Right ventricle myocardium superior (tissue), 1 donor: ENCODE data around the gene PDLIM3. TPM values are rescaled to one million over a fixed set of nuclear protein-coding genes. Genes with fewer than 3 reads are reported as not detected.

Source experiments
- ATAC-seq: fragments of 200-7000 bp; cut with Tn5 transposase; one replicate; pipeline ENCODE4 v1.9.1; 2020; ENCODE audit warnings: mild to moderate bottlenecking; ENCODE audit not compliant: poor library complexity
- DNase-seq: peaks from one replicate; pipeline ENCODE4 v3.0.0-alpha.2; 2020
- intact Hi-C: fragments of 100-400 bp; cut with DNase I; formaldehyde crosslinking; loops from one replicate; pipeline ENCODE4 v1.11.2; 2022
- total RNA-seq: library from RNA; stranded (reverse); fragmentation: NEBNext Ultra II Directional; extraction: Animal tissue kit (Norgen Biotek cat#: 25700); gene quantifications from one replicate; pipeline ENCODE4 v1.2.1, GENCODE V29; 2021
- donor health status: DM: no; HTN: yes; CAD: no; lungs with severe emphysema.

PDLIM3 gene
- total RNA-seq, 1 donor from 2014 or later = 208 TPM

- DNase-seq (no peak), ATAC-seq (no peak)
- intact Hi-C loops = no loop called here
These were observed 34.7 kb downstream of the PDLIM3 start for GRCh38 chr4:185500576-185500975.

DNA sequence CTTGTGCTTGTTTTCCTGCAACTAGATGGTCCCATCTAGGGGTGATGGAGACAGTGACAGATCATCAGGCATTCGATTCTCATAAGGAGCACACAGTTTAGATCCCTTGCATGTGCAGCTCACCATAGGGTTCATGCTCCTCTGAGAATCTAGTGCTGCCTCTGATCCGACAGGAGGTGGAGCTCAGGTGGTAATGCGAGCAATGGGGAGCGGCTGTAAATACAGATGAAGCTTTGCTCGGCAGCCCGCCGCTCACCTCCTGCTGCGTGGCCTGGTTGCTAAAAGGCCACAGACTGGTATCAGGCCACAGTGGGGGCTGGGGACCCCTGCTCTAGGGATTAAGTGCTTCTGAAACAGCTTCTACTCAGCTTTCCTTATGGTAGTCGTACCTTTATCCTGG lies 35.3 kb downstream of the PDLIM3 start:
- DNase-seq (no peak), ATAC-seq (no peak)
- intact Hi-C loops = no loop called here

- intact Hi-C loops = no loop called here
- DNase-seq (no peak), ATAC-seq (no peak)
These were observed 46.7 kb downstream of the PDLIM3 start for GRCh38 chr4:185488650-185489049.

DNA sequence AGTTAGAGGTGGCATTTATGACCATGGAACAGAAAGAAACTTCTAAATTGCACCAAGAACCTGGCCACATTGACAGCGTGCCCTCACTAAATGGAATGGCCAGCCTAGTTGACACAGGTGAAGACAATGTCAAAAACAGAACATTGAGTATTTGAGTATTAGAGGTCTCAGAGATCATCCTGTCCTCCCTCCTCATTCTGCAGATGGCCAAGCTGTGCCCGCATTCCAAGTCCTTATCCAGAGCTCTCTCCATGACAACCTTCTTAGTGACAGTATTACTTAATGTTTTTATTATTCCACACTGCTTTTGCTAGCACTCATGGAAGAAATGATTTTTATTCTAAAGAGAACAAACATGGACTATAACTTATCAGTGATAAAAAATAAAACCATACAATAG lies 53.9 kb downstream of the PDLIM3 start:
- intact Hi-C loops = no loop called here
- ATAC-seq (peak; percentile 36), DNase-seq (no peak)

DNA sequence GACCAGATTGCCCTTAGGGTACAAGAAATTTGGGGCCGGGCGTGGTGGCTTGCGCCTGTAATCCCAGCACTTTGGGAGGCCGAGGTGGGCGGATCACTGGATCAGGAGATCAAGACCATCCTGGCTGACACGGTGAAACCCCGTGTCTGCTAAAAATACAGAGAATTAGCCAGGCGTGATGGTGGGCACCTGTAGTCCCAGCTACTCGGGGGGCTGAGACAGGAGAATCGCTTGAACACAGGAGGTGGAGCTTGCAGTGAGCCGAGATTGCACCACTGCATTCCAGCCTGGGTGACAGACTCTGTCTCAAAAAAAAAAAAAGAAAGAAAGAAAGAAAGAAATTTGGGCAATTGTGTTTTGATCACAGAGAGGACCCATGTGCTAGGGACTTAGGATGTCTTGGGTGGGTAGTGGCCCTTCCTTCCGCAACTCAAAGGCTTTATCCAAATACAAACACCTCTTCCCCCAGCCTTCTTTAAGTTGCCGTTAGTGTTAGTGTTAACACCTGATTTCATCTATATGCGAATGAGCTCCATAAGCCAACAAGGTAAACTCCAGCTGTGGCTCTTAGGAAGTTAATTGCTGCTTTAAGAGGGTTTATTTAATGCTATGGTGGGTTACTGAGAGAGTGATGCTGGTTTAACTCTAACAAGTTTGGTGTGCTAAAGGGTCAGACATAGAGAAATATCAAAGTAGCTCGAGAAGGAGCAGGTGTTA lies 55.1 kb downstream of the PDLIM3 start:
- ATAC-seq (peak; percentile 8), DNase-seq (no peak)
- intact Hi-C loops = no loop called here

GRCh38 chr4:185479507-185479971 lies 55.8 kb downstream of the PDLIM3 start:
- intact Hi-C loops = no loop called here
- ATAC-seq = peak; percentile 55
- DNase-seq = no peak

DNA sequence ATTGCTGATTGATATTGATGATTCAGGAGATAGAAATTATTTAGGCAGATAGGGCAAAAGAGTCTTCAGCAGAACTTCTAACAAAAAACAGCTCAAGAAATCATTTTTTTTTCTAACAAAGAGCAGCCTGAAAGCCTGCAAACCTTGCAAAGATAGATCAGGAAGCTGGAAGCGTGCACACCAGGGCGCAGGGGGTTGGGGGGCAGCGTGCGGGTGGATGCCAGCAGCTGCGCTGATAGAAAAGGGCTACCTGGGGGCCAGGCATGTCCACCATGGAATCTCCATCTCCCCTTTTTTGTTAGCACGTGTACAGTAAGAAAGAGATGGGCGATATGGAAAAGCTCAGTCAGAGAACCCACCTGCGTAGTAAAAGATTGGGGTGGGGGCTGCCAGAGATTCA lies 62.1 kb downstream of the PDLIM3 start:
- ATAC-seq = no peak
- intact Hi-C loops = loop anchor here (5.0 kb wide), 1 partner anchor 124 kb away; no protein-coding TSS in a partner anchor

DNA sequence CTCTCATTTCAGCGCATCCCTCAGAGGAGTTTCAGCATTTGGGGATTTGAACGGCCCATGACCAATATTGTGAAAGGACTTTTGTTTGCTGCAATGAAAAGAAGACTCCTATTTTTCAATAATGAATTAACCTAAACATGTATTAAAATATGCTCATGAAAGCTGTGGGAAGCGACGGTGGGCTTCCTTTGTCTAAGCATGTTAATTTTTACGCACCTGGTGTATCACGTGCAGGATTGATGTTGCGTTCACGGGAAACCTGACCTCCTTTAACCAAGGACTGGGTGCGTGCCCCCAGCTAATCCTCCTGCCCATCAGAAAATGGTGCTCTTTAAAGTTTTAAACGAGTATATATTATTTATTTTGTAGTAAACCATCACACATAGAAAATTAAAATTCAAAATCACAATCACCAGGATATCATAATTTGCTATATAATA lies 63.2 kb downstream of the PDLIM3 start:
- no peak for DNase-seq
- intact Hi-C loops = loop anchor here (5.0 kb wide), 1 partner anchor 125 kb away; no protein-coding TSS in a partner anchor
- ATAC-seq = no peak

More for the DNA sequence above, 62.1 kb downstream of the PDLIM3 start:
- no peak for DNase-seq

DNA sequence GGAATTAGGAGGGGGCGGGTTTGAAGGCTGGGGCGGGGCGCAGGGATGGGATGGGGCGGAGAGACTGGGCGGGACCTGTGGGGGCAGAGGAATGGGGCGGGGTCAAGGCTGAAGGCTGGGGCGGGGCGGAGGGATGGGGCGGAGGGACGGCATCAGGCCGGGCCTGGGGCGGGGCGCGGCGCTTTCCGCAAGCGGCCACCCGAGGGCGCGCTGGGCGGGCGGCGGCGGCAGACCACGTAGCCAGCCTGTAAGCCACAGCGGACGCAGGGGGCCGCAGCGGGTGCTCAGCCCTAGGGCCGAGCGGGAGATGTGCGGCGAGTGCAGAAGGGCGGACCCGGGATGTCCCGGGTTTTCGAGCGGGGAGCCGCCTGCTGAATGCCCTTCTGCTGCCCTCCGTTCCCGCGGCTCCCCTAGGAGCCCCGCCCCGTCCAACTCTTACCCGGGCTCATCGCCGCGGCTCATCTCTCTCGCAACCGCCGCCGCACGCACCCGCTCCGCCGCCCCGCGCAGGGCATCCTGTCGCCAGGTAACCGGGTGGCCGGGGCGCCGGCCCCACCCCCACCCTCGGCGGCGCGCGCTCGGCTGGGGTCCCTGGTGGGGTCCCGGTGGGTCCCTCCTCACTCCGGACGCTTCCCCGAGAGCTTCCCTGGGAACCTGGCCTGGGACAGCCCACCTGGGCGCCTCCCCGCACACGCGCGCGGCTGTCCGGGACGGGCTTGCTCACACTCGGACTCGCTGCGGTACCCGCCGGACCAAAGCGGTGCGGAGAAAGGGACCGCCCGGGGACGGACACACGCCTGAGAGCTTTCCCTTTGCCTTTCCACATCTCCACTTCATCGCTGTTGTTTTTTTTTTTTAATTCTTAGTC lies 63.8 kb downstream of the PDLIM3 start, which contains the start of gene CCDC110:
Gene CCDC110 (minus strand): TSS at position 499 of the 868 bp plus-strand sequence. CDS start 50 bp downstream, at position 449.
- intact Hi-C loops = loop anchor here (2.0 to 5.0 kb wide), 2 partner anchors 47 to 126 kb away; partner anchors contain the start of gene UFSP2
- ATAC-seq (peak; percentile 97), DNase-seq (peak; percentile 94)

- intact Hi-C loops = loop anchor here (2.0 to 5.0 kb wide), 2 partner anchors 46 to 127 kb away; partner anchors contain the start of gene UFSP2
These were observed 64.7 kb downstream of the PDLIM3 start for GRCh38 chr4:185470501-185471195.

DNA sequence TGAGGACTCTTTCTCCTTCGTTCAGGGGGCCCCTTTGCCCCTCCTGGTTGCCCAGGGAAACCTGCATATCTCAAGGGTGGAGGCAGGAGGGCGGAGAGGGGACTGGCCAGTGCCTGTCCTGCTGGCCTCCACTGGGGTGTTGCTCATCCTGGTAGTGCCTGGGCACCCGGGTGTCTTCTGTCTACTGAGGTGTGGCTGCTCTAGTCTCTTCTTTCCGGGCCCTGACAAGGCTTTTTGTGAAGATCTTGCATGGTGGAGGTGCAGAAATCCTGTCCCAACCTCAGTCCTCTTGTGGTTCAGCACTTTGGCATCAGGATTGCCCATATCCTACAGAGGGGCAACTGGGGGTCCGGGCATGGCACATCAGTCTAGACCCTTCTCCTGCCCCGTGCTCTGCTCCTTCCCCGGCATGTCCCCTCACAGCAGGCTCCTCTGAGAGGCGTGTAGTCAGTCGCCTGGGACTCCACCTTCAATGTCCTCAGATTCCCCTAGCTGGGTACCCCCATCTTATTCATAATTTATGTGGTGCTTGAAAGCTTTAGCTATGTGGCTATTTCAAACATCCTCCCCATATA lies 65.6 kb downstream of the PDLIM3 start:
- ATAC-seq (no peak), DNase-seq (no peak)
- intact Hi-C loops = loop anchor here (2.0 to 10.0 kb wide), 3 partner anchors 45 to 565 kb away; partner anchors contain the start of gene UFSP2

More at GRCh38 chr4:185470501-185471195, 64.7 kb downstream of the PDLIM3 start:
- ATAC-seq (peak; percentile 68), DNase-seq (peak; percentile 82)

DNA sequence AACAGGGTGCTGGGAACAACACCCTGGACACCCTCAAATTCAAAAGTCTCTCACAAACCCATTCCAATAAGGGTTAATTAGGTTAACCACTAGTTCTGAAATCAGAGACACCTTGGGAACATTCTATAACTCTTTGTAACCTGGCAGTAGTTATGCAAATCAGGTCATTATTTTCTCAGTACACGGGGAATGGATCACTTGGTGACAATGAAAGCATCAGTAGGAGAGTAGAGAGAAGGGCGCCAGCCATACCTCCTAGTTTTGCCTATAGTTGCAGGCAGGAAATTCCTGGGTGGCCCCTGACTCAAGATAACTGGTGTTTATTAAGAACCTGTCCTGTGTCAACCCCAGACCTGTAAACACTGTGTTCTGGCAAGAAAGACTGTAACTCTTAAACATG lies 66.3 kb downstream of the PDLIM3 start:
- DNase-seq = no peak
- ATAC-seq = no peak
- intact Hi-C loops = loop anchor here (10.0 kb wide), 1 partner anchor 566 kb away; no protein-coding TSS in a partner anchor

DNA sequence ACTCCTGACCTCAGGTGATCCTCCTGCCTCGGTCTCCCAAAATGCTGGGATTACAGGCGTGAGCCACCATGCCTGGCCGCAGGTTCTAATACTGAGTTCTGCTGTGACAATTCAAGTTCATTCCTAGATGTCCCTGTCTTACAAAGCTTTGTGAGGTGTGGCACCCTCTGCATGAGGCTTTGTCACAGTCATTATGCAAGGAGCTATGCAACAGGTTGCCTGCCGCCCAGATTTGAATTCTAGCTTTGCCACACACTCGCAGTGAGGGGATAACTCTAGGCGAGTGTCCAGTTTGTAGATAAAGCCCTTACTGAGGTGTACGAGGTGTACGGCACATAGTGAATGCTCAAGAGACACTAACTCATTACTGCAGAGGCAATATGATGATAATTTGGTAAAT lies 67.3 kb downstream of the PDLIM3 start:
- DNase-seq (no peak), ATAC-seq (no peak)
- intact Hi-C loops = loop anchor here (10.0 kb wide), 1 partner anchor 567 kb away; no protein-coding TSS in a partner anchor

DNA sequence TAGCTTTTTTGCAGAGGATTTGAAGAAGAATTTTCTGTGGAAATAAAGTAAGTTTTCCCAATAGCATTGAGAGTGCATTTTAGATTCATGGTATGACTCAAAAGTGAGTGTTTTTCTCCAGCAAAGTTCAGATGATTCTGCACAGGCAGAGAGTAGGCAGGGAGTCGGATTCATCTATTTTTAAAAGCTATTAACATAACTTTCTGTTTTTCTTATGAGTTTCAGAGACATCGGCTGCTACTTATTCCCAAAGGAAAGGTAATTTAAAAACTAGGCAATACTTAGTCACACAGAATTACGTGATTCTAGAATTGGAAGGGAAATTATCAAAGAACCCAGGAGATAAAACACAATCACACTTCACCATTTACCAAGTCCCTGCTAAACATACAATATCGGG lies 68.2 kb downstream of the PDLIM3 start:
- no peak for ATAC-seq
- intact Hi-C loops = loop anchor here (10.0 kb wide), 1 partner anchor 568 kb away; no protein-coding TSS in a partner anchor
- DNase-seq = no peak

DNA sequence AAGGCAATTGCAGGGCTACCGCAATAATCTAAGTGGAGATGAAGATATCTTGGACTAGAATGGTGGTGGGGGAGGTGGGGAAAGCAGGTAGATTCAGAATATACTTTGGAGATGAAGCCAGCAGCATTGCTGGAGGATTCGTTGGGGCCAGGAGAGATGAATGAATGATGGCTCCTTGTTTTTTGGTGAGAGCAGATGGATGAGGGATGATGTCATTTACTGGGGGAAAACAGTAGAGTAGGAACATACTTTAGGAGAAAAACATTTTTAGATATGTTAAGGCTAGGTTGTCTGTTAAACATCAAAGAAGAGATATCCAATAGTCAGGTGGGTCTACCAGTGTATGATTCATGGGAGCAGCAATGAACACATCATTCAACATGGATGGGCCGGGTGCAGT lies 69.6 kb downstream of the PDLIM3 start:
- intact Hi-C loops = loop anchor here (10.0 kb wide), 1 partner anchor 569 kb away; no protein-coding TSS in a partner anchor
- DNase-seq = no peak
- ATAC-seq = no peak

GRCh38 chr4:185464887-185465286 lies 70.4 kb downstream of the PDLIM3 start:
- ATAC-seq (no peak), DNase-seq (no peak)
- intact Hi-C loops = loop anchor here (10.0 kb wide), 1 partner anchor 570 kb away; no protein-coding TSS in a partner anchor

GRCh38 chr4:185464183-185464582 lies 71.1 kb downstream of the PDLIM3 start:
- intact Hi-C loops = loop anchor here (10.0 kb wide), 1 partner anchor 571 kb away; no protein-coding TSS in a partner anchor
- no peak for DNase-seq
- no peak for ATAC-seq

GRCh38 chr4:185463541-185463940 lies 71.8 kb downstream of the PDLIM3 start:
- DNase-seq (no peak), ATAC-seq (no peak)
- intact Hi-C loops = loop anchor here (10.0 kb wide), 1 partner anchor 571 kb away; no protein-coding TSS in a partner anchor
